ENCODE measurements around the gene NEDD8. TPM values are rescaled to one million over a fixed set of nuclear protein-coding genes. Genes with fewer than 3 reads are reported as not detected.

NEDD8 gene
- total RNA-seq, 1 experiment from 2014 or later, result 178 TPM

DNA sequence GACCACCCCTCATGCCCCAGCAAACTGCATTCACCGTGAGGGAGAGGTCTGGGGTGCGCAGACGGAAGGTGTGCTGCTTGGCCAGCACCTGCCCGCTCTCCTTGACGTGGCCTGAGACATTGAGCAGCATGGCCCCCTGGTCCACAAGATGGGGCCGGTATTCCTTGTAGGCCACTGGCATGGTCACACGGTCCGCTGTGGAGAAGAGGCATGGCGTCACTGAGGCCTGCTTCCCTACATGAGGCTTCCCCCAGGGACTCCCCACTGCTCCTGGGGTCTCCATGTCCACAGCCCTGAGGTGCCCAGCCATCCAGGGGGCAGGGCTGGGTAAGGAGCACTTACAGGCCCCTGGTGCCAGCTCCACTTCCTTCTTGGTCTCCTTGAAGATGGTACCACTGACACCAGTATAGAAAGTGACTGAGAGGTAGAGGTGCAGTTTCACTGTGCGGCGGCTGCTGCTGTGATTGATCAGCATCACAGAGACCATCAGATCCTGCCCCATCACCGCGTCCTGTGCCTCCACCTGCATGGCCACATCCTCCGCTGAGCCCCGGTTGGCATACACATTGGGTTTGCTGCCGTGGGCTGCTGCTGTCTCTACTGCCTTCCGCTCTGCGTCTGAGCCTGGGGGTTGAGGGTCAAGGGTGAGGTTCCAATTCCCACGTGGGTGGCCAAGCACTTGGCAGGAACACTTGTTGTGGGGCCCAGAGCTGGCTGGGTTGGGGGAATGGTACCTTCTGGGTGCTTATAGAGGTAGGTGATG is 22.6 kb upstream of the NEDD8 start:
- Histone ChIP-seq H3K27ac (ENCODE audit: low read depth, low read length) (no peak overlapping the region), H3K9ac (ENCODE audit: low read length) (no peak overlapping the region), H2AFZ (ENCODE audit: low read depth, low read length, poor library complexity, severe bottlenecking) (no peak overlapping the region), H3K4me2 (ENCODE audit: low read length) (no peak overlapping the region), H4K20me1 (ENCODE audit: insufficient read depth) (no peaks in the 10 kb centered on the region), H3K4me3 (replicated peaks in 1 of 2; ENCODE audit: low read depth in 1 of 2, low read length in 2 of 2) (no peak overlapping the region), H3K79me2 (ENCODE audit: insufficient read depth, low read length) (no peaks in the 10 kb centered on the region), H3K27me3 (ENCODE audit: insufficient read depth, low read length) (no peaks in the 10 kb centered on the region), H3K36me3 (ENCODE audit: control insufficient read depth in 1 of 2, insufficient read depth in 2 of 2, low read length in 2 of 2) (no peaks in the 10 kb centered on the region; a peak in 1 of 4 replicates), H3K4me1 (ENCODE audit: control insufficient read depth in 1 of 2, insufficient read depth in 2 of 2, low read length in 2 of 2) (peaks cover 10 to 17% of the 10 kb centered on the region in 2 experiments), H3K9me3 (ENCODE audit: control insufficient read depth in 1 of 2, insufficient read depth in 1 of 2, low read depth in 1 of 2, low read length in 2 of 2) (no peaks in the 10 kb centered on the region), H3K9me2 (ENCODE audit: insufficient read depth) (no peaks in the 10 kb centered on the region)
- BruUV-seq (replicated peaks), result no TSS peak
- intact Hi-C loops (cut with micrococcal nuclease), result no loop called here
- ChIA-PET POLR2A (no interaction called here), CTCF (no interaction called here), RAD21 (ENCODE audit: low non-redundant PET in 1 of 2, low total read pairs in 2 of 2, uncharacterized antibody in 2 of 2, unreplicated experiment in 2 of 2) (no interaction called here)
- no peak for ATAC-seq
- no peak for DNase-seq (ENCODE audit: low read depth, low spot score)
- TF ChIP-seq POLR2A (IDR thresholded peaks at IDR 0.05; ENCODE audit: borderline replicate concordance, extremely low read depth, insufficient read depth, insufficient read length), result no peak
- no peak for TF ChIP-seq JUND (IDR thresholded peaks at IDR 0.05)
- no peak for TF ChIP-seq RAD21 (IDR thresholded peaks at IDR 0.05; ENCODE audit: low read depth)
- TF ChIP-seq ELF1 (IDR thresholded peaks at IDR 0.05; ENCODE audit: borderline replicate concordance, low read depth), result no peak

- intact Hi-C loops (cut with micrococcal nuclease), result no loop called here
- ATAC-seq (no peak), DNase-seq (ENCODE audit: low read depth, low spot score) (no peak)
- Histone ChIP-seq H3K9ac (ENCODE audit: low read length) (no peak overlapping the region), H3K4me3 (replicated peaks in 1 of 2; ENCODE audit: low read depth in 1 of 2, low read length in 2 of 2) (no peak overlapping the region), H3K4me1 (ENCODE audit: control insufficient read depth in 1 of 2, insufficient read depth in 2 of 2, low read length in 2 of 2) (peaks cover 4 to 8% of the 10 kb centered on the region in 2 experiments), H3K79me2 (ENCODE audit: insufficient read depth, low read length) (no peaks in the 10 kb centered on the region), H3K27me3 (ENCODE audit: insufficient read depth, low read length) (no peaks in the 10 kb centered on the region), H3K27ac (ENCODE audit: low read depth, low read length) (no peak overlapping the region), H3K36me3 (ENCODE audit: control insufficient read depth in 1 of 2, insufficient read depth in 2 of 2, low read length in 2 of 2) (no peaks in the 10 kb centered on the region; a peak in 1 of 4 replicates), H3K9me3 (ENCODE audit: control insufficient read depth in 1 of 2, insufficient read depth in 1 of 2, low read depth in 1 of 2, low read length in 2 of 2) (no peaks in the 10 kb centered on the region), H3K9me2 (ENCODE audit: insufficient read depth) (no peaks in the 10 kb centered on the region), H4K20me1 (ENCODE audit: insufficient read depth) (no peaks in the 10 kb centered on the region), H2AFZ (ENCODE audit: low read depth, low read length, poor library complexity, severe bottlenecking) (no peak overlapping the region), H3K4me2 (ENCODE audit: low read length) (no peak overlapping the region)
- POLR2A ChIA-PET, result no interaction called here
- CTCF ChIA-PET, result no interaction called here
- RAD21 ChIA-PET (ENCODE audit: low non-redundant PET in 1 of 2, low total read pairs in 2 of 2, uncharacterized antibody in 2 of 2, unreplicated experiment in 2 of 2), result no interaction called here
- BruUV-seq (replicated peaks), result no TSS peak
- TF ChIP-seq EZH2phosphoT487 (IDR thresholded peaks at IDR 0.05; ENCODE audit: borderline replicate concordance), result no peak
Measured at GRCh38 chr14:24253936-24254335, 21.8 kb upstream of the NEDD8 start.

All from HCT116 (cell line).